ENCODE results near the gene EMILIN2.

The EMILIN2 gene

GRCh38 chr18:2917259-2918047, 70.6 kb downstream of the EMILIN2 start:
- no peak for DNase-seq

- DNase-seq = no peak
Measured at GRCh38 chr18:2918761-2919550, 72.2 kb downstream of the EMILIN2 start.

GRCh38 chr18:2919600-2919999, 72.8 kb downstream of the EMILIN2 start:
- DNase-seq = no peak

- DNase-seq = no peak
Measured at GRCh38 chr18:2920027-2920426, 73.2 kb downstream of the EMILIN2 start.

- DNase-seq = no peak
Measured at GRCh38 chr18:2920546-2921343, 73.9 kb downstream of the EMILIN2 start.

- DNase-seq = no peak
Measured at GRCh38 chr18:2921778-2922177, 75.0 kb downstream of the EMILIN2 start.

GRCh38 chr18:2923464-2923863, 76.7 kb downstream of the EMILIN2 start:
- DNase-seq = no peak

GRCh38 chr18:2924920-2925319, 78.1 kb downstream of the EMILIN2 start:
- no peak for DNase-seq

GRCh38 chr18:2926528-2926927, 79.7 kb downstream of the EMILIN2 start:
- DNase-seq = no peak

GRCh38 chr18:2927745-2928144, 80.9 kb downstream of the EMILIN2 start:
- DNase-seq = no peak

- no peak for DNase-seq
Measured at GRCh38 chr18:2932247-2933181, 85.7 kb downstream of the EMILIN2 start.

- no peak for DNase-seq
Measured at GRCh38 chr18:2933995-2934394, 87.2 kb downstream of the EMILIN2 start.

- no peak for DNase-seq
Measured at GRCh38 chr18:2935438-2936192, 88.8 kb downstream of the EMILIN2 start.

GRCh38 chr18:2939317-2939716, 92.5 kb downstream of the EMILIN2 start:
- DNase-seq = no peak

- DNase-seq = no peak
Measured at GRCh38 chr18:2948038-2948437, 101.2 kb downstream of the EMILIN2 start.

GRCh38 chr18:2952605-2953004, 105.8 kb downstream of the EMILIN2 start:
- no peak for DNase-seq

GRCh38 chr18:2953935-2954653, 107.3 kb downstream of the EMILIN2 start:
- no peak for DNase-seq

- DNase-seq = no peak
Measured at GRCh38 chr18:2954869-2955645, 108.3 kb downstream of the EMILIN2 start.

GRCh38 chr18:2956056-2956455, 109.2 kb downstream of the EMILIN2 start:
- peak in 1 of 2 experiments; percentile 48 for DNase-seq

GRCh38 chr18:2958819-2959298, 112.1 kb downstream of the EMILIN2 start:
- no peak for DNase-seq

Measured in activated CD4-positive, alpha-beta T cell treated with anti-CD3 and anti-CD28 coated beads, Interleukin-2, amount 50 U/mL, for 48 hours (primary cell).